HG02610 (cell line): ENCODE measurements around the gene COMTD1.
"Not testable (repeated sequence)": the region's sequence is repeated elsewhere in the genome, so short reads cannot be mapped to it uniquely, and the experiment has no call there.

Source experiments
- ATAC-seq: cut with Tn5 transposase; IDR thresholded peaks from one replicate; pipeline ENCODE4 v1.9.1; 2021; ENCODE audit warnings: mild to moderate bottlenecking, moderate library complexity; ENCODE audit not compliant: unreplicated experiment

The COMTD1 gene

DNA sequence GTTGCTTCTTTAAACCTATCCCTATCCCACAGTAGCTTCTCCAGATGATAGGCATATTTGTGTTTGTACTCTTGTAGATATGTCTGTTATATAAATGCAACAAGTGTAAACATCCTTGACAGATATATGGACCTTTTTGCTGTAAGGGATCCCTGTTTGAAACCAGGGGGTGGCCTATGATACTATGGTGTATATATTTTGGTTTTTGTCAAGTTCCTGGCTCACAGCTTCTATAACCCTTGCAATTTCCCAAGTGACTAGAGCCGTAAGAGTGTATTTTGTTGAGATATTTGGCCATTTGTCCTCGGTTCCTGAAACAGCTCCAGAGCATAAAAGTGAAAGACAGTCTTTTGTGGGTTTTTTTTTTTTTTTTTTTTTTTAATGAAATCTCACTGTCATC is 9.7 kb downstream of the COMTD1 start:
- ATAC-seq = no peak

DNA sequence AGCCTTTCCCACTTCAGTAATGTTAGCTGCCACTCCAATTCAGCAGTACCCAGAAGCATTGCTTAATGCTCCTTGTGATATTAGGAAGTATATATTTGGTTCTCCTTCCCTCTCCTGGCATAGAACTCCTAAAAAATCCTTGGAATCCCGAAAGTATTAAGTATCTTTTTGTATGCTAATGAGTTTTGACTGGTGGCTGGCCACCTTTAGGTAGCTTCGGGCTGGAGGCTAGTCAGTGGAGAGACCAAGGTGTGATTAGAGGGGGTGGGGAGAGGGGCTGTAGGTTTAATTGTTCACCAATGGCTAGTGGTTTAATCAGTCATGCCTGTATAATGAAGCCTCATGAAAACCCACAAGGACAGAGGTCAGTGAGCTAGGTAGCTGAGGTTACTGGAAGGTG is 12.2 kb downstream of the COMTD1 start:
- ATAC-seq = no peak

DNA sequence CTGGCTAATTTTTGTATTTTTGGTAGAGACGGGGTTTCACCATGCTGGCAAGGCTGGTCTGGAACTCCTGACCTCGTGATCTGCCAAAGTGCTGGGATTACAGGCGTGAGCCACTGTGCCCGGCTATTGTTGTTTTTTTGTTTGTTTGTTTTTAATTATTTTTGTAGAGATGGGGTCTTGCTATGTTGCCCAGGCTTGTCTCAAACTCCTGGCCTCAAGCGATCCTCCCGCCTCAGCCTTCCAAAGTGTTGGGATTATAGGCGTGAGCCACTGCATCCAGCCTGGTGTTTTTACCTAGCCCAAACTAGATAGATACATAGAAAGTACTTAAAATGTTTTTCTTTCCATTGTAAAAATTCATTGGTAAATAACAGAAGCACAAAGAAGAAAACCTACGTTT is 14.3 kb downstream of the COMTD1 start:
- not testable (repeated sequence) for ATAC-seq

DNA sequence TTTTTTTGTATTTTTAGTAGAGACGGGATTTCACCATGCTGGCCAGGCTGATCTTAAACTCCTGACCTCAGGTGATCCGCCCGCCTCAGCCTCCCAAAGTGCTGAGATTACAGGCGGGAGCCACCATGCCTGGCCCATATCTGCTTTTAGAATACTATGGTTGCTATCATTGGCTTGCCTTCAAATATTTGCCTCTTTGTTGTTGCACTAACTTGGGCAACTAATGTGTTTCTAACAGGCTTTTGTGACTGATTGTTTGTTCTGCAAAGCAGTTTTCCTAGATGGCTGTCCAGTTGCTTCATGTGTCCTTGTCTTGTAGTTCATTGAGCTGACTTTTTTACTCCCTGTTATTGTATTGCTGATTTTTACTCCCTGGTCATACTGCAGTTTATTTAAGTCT is 15.5 kb downstream of the COMTD1 start:
- ATAC-seq = no peak

DNA sequence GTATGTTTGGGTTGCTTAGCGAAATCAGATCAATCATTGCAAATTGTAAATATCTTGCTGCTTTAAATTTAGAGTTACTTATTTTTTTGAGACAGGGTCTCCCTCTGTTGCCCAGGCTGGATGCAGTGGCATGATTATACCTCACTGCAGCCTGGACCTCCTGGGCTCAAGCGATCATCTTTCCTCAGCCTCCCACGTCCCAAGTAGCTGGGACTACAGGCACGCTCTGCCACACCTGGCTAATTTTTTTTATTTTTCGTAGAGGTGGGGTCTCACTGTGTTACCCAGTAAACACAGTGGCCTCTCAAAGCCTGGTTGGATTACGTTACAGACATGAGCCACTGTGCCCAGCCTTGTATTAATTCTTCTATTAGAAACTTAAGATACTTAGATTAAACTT is 23.4 kb downstream of the COMTD1 start:
- no peak for ATAC-seq

DNA sequence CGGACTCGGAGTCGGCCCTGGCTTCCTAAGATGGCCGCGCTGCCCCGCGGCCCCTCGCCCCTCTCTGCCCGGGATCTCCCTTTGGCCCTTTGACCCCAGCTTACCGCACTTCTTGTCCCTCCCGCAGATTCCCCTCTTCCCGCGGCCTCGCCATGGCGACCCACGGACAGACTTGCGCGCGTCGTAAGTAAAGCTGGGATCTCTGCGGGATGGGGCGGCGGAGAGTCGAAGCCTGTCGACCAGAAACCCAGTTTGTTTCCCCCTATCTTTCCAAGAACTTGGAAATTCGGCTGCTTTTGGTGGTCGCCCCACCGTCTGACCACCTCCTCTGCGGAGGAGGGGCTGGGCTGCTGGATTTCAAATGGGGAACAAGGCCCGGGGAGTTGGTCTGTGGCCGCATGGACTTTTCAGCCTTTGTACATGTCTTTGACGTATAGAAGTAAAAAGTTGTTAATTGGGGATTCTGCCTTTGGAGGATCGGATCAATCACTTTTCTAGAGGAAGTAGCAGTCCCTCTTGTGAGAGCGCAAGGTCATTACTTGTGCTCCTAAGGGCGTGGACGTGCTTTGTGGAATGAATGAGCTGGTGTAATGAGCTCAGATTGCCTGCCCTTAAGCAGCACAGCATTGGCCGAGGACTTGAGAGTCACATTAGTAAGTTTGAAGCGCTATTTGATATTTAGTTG is 24.6 kb downstream of the COMTD1 start:
- peak; percentile 18 for ATAC-seq

DNA sequence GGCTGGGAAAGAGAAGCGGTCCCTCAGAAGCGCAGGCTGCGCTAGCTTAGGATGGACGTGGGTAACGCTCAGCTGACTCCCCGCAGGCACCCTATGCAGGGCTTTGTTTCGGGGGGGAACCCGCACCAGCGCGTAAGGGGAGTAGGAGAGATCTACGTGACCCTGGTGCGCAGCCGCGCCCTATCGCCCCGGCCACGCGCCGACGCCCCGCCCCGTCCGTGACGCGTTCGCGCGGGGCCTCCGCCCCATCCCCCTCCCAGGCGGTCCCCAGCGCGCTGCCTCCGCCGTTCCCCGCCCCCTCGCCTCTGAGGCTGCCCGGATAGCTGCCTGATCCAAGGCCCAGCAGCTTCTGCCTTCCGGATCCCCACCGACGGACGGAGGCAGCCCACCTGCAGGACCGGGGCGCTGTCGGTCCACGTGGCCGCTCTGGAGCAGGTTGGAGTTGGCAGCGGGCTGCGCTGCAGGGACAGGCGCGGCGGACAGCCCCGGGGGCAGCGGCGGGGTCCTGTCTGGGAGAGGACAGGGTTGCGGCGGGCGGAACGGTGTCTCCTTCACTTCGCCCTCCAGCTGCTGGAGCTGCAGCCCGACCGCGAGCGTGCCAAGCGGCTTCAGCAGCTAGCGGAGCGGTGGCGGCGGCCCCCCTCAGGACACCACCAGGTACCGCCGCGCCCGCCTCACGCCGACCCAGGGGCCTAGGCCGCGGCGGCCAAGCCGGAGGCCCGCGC is 25.3 kb downstream of the COMTD1 start, which contains the start of gene VDAC2:
Gene VDAC2, plus strand, starts transcription at position 515 of the 725 bp plus-strand sequence. CDS start 363 bp downstream, outside the sequence.
- ATAC-seq = peak; percentile 87

DNA sequence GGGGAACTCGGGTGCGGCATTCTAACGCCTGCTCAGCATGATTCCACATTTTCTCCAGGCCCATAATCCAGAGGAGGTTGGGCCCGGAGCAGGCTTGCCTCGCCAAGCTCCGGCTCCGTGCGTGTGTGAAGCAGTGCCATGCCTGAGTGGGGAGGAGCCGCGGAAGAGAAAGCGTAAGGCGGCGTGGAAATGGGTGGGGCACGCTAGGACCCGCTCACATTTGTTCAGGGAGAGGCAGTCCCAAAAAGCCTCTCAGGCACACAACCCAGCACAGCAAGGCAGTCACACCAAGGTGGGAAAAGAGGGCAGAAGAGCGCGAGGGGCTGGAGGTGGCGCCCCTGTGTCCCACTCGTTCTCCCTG is 25.9 kb downstream of the COMTD1 start:
- peak; percentile 60 for ATAC-seq

DNA sequence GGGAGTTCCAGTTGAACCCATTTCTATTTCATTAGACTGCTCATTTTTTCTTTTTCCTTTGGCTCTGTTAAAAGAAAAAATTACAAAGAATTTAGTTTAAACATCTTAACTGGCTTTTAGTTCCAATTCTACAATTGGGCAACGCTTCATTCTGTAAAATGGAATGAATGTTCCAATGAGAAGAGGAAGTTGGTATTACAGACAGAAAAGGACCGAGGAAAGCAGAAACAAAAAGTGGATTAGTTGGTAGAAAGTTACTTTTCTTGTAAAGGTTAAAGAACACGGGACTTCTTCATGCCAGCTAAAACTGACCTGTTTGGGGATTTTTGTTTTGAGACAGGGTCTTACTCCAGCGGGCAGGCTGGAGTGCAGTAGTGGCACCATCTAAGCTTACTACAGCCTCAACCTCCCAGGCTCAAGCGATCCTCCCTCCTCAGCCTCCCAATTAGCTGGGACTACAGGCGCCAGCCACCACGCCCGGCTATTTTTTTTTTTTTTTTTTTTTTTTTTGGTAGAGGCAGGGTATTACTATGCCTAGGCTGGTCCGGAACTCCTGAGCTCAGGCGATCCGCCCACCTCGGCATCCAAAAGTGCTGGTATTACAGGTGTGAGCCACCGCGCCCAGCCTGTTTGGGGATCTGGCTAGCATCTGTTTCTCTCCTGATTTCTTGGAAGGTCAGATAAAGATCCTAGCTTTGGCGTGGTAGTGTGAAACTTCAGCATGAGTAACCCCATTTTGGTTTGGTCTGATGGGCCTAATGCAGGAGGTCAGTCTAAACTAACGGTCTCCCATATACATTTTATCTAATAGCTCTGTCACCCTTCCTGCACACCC is 26.5 kb downstream of the COMTD1 start:
- no peak for ATAC-seq

DNA sequence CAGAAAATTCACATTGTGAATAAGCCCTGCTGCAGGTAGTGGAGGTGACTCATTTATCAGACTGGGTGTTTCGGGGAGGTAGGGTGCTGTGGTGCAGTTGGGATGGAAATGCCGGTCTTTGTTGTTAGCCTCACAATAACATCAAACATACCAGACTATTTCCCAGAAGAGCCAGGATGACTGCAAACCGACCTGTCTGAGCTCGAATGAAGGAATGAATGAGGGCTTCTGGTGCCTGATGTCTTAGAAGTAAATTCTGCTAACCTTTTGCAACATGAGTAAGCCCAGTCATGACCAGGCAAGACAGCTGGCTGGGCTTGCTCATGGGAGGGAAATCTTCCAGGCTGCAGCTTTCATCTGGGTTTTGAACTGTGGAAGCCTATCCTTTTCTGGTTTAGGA is 27.6 kb downstream of the COMTD1 start:
- ATAC-seq = no peak

DNA sequence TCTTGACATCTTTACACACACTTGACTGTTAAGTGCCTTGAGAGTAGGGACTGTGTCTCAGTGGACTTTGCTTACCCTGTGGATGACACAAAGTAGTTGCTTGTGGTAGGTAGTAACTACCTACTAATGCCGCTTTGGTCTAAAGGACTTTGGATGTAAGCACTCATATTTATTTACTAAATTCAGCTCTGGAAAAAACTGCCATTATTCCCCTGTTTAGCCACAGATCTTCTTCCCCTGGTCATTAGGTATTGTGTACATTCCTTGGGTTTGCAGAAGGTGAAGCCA is 28.0 kb downstream of the COMTD1 start:
- ATAC-seq = no peak

DNA sequence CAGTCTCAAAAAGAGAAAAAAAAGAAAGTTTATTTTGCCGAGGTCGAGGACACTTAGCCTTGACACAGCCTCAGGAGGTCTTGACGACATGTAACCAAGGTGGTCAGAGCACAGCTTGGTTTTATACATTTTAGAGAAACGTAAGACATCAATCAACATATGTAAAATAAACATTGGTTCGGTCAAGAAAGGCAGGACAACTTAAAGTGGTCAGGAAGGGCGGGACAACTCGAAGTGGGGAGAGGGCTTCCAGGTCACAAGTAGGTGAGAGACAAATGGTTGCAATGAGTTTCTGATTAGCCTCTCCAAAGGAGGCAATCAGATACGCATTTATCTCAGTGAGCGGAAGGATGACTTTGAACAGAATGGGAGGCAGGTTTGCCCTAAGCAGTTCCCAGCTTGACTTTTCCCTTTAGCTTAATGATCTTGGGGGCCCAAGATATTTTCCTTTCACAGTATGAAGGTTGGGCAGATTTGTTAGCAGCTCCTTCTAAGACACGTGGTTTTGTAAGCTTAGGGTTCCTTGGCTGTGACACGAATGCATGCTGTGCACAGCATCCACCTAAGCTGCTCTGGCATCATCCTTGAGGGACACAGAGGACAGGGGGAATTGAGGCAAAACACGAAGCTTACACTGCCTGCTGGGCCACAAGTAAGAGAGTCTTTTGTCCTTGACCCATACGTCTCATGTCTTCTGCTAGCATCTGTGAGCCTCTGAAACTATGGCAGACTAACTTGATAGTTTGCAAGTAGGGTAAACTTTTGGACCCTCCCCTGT is 28.5 kb downstream of the COMTD1 start:
- no peak for ATAC-seq

DNA sequence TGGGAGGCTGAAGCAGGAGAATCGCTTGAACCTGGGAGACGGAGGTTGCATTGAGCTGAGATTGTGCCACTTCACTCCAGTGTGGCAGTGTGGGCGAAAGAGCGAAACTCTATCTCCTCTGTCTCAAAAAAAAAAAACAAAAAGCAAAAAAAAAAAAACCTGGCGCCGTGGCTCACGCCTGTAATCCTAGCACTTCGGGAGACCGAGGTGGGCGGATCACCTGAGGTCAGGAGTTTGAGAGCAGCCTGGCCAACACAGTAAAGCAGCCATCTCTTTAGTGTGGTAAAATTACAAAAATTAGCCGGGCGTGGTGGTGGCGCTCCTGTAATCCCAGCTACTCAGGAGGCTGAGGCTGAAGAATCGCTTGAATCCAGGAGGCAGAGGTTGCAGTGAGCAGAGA is 29.1 kb downstream of the COMTD1 start:
- ATAC-seq = not testable (repeated sequence)

DNA sequence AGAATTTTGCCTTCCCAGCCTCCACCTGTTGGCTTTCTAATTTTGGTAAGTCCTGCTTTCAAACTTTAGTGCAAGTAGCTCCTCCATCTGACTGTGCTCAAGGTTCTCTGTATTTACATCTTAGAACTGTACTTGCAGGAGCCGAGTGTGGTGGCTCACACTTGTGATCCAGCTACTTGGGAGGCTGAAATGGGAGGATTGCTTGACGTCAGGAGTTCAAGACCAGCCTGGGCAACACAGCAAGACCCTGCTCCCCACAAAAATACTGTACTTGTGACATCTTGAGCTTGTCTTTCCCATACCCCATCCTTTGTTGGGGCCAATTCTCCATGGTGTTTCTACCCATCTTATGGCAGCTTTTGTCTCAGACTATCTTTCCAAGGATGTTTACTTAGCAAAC is 29.8 kb downstream of the COMTD1 start:
- ATAC-seq = no peak

DNA sequence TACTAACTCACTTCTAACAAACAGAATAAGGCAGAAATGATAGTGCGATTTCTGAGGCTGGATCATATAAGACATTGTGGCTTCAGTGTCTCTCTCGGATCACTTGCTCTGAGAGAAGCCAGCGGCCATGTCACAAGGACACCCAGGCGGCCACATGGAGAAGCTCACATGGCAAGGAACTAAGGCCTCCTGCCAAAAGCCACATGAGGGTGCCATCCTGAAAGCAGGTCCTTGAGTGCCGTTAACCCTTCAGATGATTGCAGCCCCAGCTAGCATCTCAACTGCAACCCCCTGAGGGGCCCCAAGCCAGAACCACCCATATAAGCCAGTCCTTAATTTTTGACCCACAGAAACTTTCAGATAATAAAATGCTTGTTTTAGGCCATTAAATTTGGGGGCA is 32.0 kb downstream of the COMTD1 start:
- ATAC-seq = no peak

DNA sequence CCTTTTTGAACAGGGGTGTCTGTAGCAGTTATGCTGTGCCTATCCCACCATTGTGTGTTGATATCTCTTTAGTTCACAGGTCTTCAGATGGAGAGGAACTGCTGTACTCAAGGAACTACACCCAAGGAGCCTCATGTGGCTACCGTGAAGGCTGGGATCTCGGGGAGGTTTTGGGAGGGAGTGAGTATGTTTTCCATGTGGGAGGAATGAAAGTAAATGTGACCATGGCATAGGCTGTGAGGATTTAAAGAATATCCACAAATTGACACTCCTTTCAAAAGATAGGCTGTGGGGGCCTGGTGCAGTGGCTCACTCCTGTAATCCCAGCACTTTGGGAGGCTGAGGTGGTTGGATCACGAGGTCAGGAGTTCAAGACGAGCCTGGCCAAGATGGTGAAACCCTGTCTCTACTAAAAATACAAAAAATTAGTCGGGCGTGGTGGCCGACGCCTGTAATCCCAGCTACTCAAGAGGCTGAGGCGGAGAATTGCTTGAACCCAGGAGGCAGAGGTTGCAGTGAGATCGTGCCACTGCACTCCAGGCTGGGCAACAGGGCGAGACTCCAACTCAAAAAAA is 32.6 kb downstream of the COMTD1 start:
- not testable (repeated sequence) for ATAC-seq

DNA sequence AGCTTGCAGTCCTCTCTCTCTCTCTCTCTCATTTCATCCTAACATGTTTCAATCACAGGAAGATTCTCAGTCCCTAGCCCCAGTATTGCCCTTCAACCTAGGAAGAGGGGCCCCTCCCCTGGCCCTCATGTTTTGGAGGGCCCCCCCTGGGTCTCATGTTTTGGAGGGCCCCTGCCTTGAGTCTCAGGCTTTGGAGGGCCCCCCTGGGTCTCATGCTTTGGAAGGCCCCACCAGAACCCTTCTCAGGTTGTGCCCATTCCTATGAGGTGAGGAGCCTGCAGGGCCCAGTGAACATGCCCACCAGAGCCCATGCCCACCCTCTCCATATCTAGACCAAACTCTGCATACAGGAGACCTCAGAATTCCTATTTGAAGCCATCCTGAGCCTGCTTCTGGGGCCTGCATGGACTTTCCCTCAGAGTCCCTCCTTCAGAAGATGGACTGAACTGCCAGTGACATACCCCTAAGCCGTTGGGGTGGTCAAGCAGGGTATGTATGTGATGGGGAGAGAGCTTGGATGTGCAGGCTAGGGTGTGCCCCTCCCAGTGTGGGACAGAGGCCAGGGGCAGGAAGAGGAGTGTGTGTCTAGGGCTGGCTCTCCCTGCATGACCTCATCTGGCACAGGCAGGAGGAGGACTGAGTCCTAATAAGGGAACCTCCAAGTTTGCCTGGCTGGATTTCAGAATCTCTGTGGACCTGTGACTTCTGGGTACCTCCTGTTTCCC is 33.3 kb downstream of the COMTD1 start:
- no peak for ATAC-seq

DNA sequence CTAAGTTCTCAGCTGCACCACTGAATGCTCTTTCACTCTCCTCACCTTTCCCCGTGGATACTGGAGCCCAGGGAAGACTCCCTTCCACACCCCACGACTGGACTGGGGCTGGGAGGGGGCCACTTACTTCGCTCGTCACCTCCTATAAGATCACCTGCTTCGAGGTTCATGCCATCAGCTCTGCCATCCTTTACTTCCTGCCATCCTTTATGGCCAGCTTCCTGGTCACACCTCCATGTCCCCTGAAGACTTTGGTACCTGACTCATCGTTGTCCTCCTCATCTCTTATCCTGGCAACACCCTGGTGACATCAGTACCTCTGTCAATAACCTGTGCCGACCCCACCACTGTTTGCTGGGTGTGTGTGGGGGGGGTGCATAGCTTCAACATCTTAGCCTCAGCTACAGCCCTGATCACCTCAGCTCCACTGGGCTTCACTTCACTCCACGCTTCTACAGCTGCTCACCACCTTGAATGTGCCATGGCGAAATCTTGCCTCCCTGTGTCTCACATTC is 33.9 kb downstream of the COMTD1 start:
- no peak for ATAC-seq

DNA sequence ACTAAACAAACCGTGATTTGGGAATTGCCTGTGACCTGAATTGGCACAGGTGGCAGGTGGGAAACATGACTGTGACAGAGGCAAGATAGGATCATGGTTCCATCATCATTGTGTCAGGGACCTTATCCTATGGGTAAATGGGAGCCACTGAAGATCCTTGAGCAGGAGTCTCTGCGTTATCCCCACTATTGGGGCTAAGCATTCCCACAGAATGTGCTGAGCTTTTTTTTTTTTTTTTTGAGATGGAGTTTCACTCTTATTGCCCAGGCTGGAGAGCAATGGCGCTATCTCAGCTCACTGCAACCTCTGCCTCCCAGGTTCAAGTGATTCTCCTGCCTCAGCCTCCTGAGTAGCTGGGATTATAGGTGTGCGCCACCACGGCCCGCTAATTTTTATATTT is 35.8 kb downstream of the COMTD1 start:
- ATAC-seq = not testable (repeated sequence)

DNA sequence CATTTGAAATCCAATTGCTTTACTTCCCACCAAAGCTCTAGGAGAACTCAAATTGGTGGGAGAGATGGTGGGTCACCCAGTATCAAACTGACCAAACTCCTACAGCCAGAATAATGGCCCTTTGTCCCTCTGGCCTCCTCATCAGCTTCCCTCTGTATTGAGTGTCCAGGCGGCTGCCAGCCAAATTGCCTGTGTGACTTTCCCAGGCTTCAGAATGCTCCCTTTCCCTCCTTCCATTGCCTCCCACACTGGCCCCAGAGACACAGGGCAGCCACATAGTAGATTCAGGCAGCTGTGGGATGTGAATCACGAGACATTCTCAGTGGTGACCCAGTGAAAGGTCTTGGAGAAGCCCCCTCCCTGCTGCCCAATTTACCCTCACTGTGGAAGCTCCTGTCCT is 37.9 kb downstream of the COMTD1 start:
- ATAC-seq = no peak
